Cortex of kidney (tissue), 1 donor: ENCODE results near the gene OLFM2.
"Not testable (repeated sequence)": the region's sequence is repeated elsewhere in the genome, so short reads cannot be mapped to it uniquely, and the experiment has no call there.

Experiments used
- DNase-seq: peaks from one replicate; lab custom pipeline; 2025; lab: John Stamatoyannopoulos, UW

The OLFM2 gene

GRCh38 chr19:9936326-9937000 lies at the start of gene OLFM2:
Gene OLFM2 (minus strand): TSS chr19:9936515. CDS start chr19:9936366, 149 bp downstream.
- no peak for DNase-seq

GRCh38 chr19:9981406-9982260 lies 45.3 kb upstream of the OLFM2 start:
- DNase-seq, result no peak

DNA sequence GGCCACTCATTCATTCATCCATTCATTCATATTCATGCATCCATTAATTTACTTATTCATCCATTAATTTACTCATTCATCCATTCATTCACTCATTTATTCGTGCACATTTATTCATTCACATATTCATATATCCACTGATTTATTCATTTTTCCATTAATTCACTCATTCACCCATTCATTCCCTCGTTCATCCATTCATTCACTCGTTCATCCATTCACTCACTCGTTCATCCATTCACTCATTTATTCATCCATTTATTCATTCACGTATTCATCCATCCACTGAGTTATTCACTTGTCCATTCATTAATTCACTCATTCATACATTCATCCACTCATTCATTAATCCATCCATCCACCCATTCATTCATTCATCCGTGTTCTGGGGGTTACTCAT lies 35.8 kb upstream of the OLFM2 start:
- DNase-seq, result no peak

- no peak for DNase-seq
These were observed 35.0 kb upstream of the OLFM2 start for GRCh38 chr19:9971166-9971897.

DNA sequence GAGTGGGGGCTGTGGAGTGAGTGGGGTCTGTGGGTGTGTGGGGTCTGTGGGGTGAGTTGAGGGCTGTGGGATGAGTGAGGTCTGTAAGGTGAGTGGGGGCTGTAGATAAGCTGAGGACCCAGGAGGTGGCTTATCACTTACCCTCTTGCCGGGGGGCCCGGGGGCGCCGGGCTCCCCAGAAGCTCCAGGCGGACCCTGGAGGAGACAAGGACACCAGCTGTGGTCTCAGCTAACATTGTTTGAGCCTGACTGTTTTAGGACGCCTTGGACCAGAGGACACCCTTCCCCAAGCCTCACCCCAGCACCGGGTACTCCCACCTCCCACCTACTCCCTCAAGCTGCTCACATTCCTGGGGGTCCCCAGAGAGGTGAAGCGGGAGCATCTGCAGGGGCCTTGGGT lies 34.2 kb upstream of the OLFM2 start:
- no peak for DNase-seq

DNA sequence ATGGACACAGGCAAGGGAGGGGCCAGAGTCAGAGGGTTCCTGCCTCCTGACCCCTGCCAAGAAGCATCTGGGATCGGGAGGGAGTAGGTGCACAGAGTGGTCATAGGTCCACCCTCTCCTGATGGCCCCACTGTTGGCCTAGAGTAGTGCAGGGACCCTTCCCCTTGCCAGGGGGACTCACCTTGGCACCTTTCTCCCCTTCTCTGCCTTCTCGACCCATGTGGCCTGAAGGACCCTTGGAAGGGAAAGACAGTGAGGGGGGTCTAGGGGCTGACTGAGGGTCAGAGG lies 33.3 kb upstream of the OLFM2 start:
- no peak for DNase-seq

- DNase-seq, result no peak
These were observed 32.7 kb upstream of the OLFM2 start for GRCh38 chr19:9968820-9969687.

GRCh38 chr19:9967326-9967725 lies 31.0 kb upstream of the OLFM2 start:
- no peak for DNase-seq

DNA sequence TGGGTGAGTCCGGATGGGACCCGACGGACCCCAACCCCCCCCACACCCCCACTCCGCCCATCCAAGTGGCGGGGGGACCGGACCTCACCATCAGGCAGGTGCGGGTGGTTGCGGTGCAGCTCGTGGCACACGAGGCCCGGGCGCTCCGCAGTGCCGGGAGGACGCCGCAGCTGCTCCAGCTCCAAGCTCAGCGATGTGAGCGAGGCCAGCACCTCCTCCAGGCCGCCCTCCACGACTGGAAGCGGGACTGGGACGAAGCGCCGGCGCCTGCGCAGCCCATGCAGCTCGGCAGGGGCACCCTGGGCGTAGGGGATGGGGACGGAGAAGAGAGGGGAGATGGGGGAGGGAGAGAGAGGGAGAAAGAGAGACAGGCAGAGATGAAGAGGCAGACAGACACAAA lies 30.1 kb upstream of the OLFM2 start:
- DNase-seq, result no peak

DNA sequence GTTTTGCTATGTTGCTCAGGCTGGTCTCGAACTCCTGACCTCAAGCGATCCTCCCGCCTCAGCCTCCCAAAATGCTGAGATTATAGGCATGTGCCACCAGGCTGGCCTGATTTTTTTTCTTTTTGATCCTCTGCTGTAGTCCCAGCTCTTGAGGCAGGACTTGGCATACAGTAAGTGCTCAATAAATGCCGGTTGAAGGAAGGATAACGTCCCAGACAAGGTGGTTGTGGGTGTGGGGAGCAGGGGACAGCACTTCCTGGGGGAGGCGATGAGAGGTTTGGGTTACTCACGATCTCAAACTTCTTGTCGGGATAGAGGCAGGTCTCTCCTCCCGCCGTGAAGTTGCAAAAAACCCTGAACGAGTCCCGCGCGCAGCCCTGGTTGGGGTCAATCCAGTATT lies 29.7 kb upstream of the OLFM2 start:
- no peak for DNase-seq

GRCh38 chr19:9962623-9963290 lies 26.4 kb upstream of the OLFM2 start:
- no peak for DNase-seq

- no peak for DNase-seq
These were observed 24.8 kb upstream of the OLFM2 start for GRCh38 chr19:9961103-9961502.

DNA sequence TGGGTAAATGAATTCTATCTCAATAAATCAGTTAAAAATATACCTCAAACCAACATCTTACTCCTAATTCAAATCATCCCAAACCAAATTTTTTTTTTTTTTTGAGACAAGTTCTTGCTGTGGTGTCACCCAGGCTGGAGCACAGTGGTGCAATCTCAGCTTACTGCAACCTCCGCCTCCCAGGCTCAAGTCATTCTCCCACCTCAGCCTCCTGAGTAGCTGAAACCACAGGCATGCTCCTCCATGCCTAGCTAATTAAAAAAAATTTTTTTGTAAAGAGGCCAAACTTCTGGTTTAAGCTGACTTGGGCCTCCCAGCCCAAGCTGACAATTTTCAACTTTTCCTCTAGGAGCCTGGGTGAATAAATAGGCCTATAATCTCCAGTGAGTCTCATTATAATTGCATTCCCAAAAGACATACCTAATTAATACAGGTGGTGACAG lies 22.1 kb upstream of the OLFM2 start:
- no peak for DNase-seq

DNA sequence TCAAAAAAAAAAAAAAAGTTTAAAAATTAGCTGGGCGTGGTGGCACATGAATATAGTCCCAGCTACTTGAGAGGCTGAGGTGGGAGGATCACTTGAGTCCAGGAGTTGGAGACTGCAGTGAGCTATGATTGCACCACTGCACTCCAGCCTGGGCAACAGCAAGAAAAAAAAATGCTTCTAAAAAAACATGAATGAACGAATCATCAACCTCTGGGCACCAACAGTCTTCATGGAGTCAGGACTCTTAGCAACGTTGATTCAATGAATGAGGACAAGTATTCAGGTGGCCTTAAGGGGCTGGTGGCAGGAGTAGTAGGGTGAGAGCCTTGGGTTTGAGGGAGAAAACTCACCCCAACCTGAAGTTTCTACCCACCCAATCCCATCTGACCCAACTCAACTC lies 20.6 kb upstream of the OLFM2 start:
- no peak for DNase-seq

- DNase-seq, result no peak
These were observed 17.7 kb upstream of the OLFM2 start for GRCh38 chr19:9953802-9954542.

GRCh38 chr19:9952276-9952675 lies 16.0 kb upstream of the OLFM2 start:
- DNase-seq, result no peak

- no peak for DNase-seq
These were observed 11.1 kb upstream of the OLFM2 start for GRCh38 chr19:9947441-9947840.

- DNase-seq, result not testable (repeated sequence)
These were observed 10.3 kb upstream of the OLFM2 start for GRCh38 chr19:9946528-9947125.

- DNase-seq, result no peak
These were observed 9.1 kb upstream of the OLFM2 start for GRCh38 chr19:9945319-9945966.

DNA sequence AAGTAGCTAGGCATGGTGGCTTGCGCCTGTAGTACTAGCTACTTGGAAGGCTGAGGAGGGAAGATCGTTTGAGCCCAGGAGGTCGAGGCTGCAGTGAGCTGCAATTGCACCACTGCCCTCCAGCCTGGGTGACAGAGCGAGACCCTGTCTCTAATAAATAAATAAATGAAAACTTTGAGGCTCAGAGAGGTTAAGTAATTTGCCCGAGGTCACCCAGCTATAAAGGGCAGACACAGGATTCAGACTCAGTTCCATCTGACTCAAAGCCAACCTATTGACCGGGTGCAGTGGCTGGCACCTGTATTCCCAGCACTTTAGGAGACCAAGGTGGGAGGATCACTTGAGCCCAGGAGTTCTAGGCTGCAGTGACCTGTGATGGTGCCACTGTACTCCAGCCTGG lies 7.4 kb upstream of the OLFM2 start:
- DNase-seq, result no peak
